Natural killer cell treated with Interleukin-12 subunit alpha and Interleukin-12 subunit beta and Interleukin-15 and Interleukin-18, amount 100 ng/mL, for 72 hours (primary cell): ENCODE data around the gene MEI4. TPM values are rescaled to one million over a fixed set of nuclear protein-coding genes. Genes with fewer than 3 reads are reported as not detected.

ENCODE experiments used
- ATAC-seq, 2 donors: fragments of 150-1000 bp; cut with Tn5 transposase in 1 of 2; sonication (Bioruptor Pico), chemical (Tn5 transposase) in 1 of 2; 2 replicates each; pipeline ENCODE4 v1.10.0; 2021
- DNase-seq: peaks from one replicate; pipeline ENCODE4 v3.0.0; 2022; ENCODE audit warnings: low spot score
- H3K27ac Mint-ChIP-seq, 2 donors: 1 replicate in 1 of 2; 2 replicates in 1 of 2; pipeline ENCODE4 v1.8.0; 2022; ENCODE audit warnings: mixed read lengths in 2 of 2, mild to moderate bottlenecking in 1 of 2, moderate library complexity in 1 of 2
- H3K27me3 Mint-ChIP-seq, 2 donors: 1 replicate in 1 of 2; 2 replicates in 1 of 2; pipeline ENCODE4 v1.8.0; 2022; ENCODE audit warnings: mixed read lengths in 2 of 2
- H3K36me3 Mint-ChIP-seq: one replicate; pipeline ENCODE4 v1.8.0; 2022; ENCODE audit warnings: mixed read lengths
- H3K4me1 Mint-ChIP-seq, 2 donors: 1 replicate in 1 of 2; 2 replicates in 1 of 2; pipeline ENCODE4 v1.8.0; 2022; ENCODE audit warnings: low read depth in 2 of 2, mixed read lengths in 2 of 2, mild to moderate bottlenecking in 1 of 2
- H3K4me3 Mint-ChIP-seq: one replicate; pipeline ENCODE4 v1.8.0; 2022; ENCODE audit warnings: mixed read lengths
- H3K9me3 Mint-ChIP-seq: 2 replicates; pipeline ENCODE4 v1.8.0; 2022; ENCODE audit warnings: mixed read lengths
- total RNA-seq, 2 donors: library from RNA; stranded (reverse); gene quantifications; one replicate each; pipeline ENCODE4 v1.2.3, GENCODE V29; 2022

MEI4 gene
- total RNA-seq, 2 donors from 2014 or later: not detected

GRCh38 chr6:77876300-77876699 lies 223.5 kb downstream of the MEI4 start:
- no peak overlapping the region for H3K27ac Mint-ChIP-seq
- no peak overlapping the region for H3K4me3 Mint-ChIP-seq
- H3K27me3 Mint-ChIP-seq: no peaks in the 10 kb centered on the region
- DNase-seq (no peak), ATAC-seq (no peak)
- peaks cover 4% of the 10 kb centered on the region for H3K9me3 Mint-ChIP-seq
- no peaks in the 10 kb centered on the region for H3K36me3 Mint-ChIP-seq
- H3K4me1 Mint-ChIP-seq: no peaks in the 10 kb centered on the region

DNA sequence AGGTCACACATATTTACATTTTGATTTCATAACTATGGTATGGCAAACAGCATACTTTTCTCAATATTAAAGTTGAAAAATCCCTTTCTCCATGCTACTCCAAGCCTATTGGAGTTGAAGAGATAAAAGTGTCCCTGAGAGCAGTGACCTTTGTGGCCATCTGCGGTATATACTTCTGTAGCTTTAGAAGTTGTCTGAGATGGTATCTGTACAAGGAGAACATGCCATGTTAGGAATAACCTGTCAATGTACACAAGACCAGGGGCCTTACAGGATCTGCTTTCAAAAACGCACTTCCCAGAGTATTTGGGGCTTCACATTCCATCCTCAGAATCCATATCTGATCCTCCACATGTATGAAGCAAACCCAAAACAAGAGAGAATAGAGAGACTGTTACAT lies 226.7 kb downstream of the MEI4 start:
- ATAC-seq: no peak
- DNase-seq: no peak
- Mint-ChIP-seq H3K4me3 (no peak overlapping the region), H3K27me3 (no peaks in the 10 kb centered on the region), H3K27ac (no peak overlapping the region), H3K36me3 (no peaks in the 10 kb centered on the region), H3K9me3 (peaks cover 11% of the 10 kb centered on the region), H3K4me1 (no peaks in the 10 kb centered on the region)

GRCh38 chr6:77880501-77880900 lies 227.7 kb downstream of the MEI4 start:
- ATAC-seq: no peak
- no peaks in the 10 kb centered on the region for H3K36me3 Mint-ChIP-seq
- H3K27me3 Mint-ChIP-seq: no peaks in the 10 kb centered on the region
- no peaks in the 10 kb centered on the region for H3K4me1 Mint-ChIP-seq
- no peak for DNase-seq
- H3K9me3 Mint-ChIP-seq: peaks cover 6% of the 10 kb centered on the region
- H3K27ac Mint-ChIP-seq: no peak overlapping the region
- H3K4me3 Mint-ChIP-seq: no peak overlapping the region

DNA sequence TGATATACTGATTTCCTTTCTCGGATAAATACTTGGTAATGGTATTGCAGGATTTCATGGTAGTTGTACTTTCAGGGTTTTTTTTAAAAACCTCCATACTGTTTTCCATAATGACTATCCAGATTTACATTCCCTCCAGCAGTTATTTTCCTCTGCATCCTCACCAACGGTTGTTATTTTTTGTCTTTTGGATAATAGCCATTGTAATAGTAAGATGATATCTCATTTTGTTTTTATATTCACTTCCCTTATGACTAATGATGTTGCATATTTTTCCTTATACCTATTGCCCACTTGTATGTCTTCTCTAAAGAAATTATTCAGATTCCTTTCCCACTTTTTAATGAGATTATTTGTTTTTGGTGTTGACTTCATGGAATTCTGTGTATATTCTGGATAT lies 231.0 kb downstream of the MEI4 start:
- DNase-seq (no peak), ATAC-seq (no peak)
- Mint-ChIP-seq H3K27ac (no peak overlapping the region), H3K27me3 (no peaks in the 10 kb centered on the region), H3K36me3 (peaks cover 6% of the 10 kb centered on the region), H3K4me3 (no peak overlapping the region), H3K9me3 (peaks cover 13% of the 10 kb centered on the region), H3K4me1 (no peaks in the 10 kb centered on the region)

DNA sequence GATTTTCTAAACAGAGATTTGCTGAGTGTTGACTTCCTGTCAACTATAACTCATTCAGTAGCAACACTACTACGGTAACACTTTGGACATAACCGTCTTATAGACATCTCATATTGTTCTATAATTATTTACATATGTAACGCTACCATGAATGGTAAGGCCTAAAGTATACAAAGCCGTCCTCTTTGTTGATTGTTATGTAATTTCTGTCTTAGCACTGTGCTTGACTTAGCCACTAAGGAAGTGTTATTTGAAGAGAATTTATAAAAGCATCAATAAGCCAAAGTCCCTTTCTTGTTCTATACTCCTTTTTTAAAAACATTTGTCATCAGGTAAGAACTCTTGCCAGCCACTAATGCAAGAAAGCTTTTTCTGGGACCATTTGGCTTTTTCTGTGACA lies 240.6 kb downstream of the MEI4 start:
- peaks cover 8% of the 10 kb centered on the region for H3K9me3 Mint-ChIP-seq
- H3K27ac Mint-ChIP-seq: no peak overlapping the region
- no peak for DNase-seq
- no peak for ATAC-seq
- no peaks in the 10 kb centered on the region for H3K4me1 Mint-ChIP-seq
- no peak overlapping the region for H3K4me3 Mint-ChIP-seq
- H3K27me3 Mint-ChIP-seq: no peaks in the 10 kb centered on the region
- peaks cover 8% of the 10 kb centered on the region for H3K36me3 Mint-ChIP-seq

DNA sequence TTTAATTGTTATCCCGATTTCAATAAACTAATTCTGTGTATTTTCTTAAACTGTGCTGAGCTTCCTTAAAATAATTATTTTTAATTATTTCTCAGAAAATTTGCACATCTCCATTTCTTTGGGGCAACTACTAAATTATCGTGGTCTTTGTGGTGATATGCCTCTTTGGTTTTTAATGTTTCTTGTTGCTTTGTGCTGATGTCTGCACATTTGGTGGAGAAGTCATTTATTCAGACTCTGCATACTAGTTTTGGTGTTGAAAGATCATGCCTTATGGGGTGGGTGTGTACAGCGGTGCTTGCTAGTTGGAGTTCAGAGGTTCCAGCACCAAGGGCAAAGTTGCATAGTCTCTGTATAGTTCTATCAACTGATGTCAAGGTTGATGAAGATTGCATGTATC lies 253.2 kb downstream of the MEI4 start:
- H3K36me3 Mint-ChIP-seq: peaks cover 5% of the 10 kb centered on the region
- H3K4me3 Mint-ChIP-seq: no peak overlapping the region
- DNase-seq: no peak
- no peak for ATAC-seq
- H3K4me1 Mint-ChIP-seq: no peaks in the 10 kb centered on the region
- H3K27me3 Mint-ChIP-seq: no peaks in the 10 kb centered on the region
- peaks cover 25% of the 10 kb centered on the region for H3K9me3 Mint-ChIP-seq
- H3K27ac Mint-ChIP-seq: no peak overlapping the region

GRCh38 chr6:77910826-77911225 lies 258.0 kb downstream of the MEI4 start:
- peaks cover 27% of the 10 kb centered on the region for H3K9me3 Mint-ChIP-seq

DNA sequence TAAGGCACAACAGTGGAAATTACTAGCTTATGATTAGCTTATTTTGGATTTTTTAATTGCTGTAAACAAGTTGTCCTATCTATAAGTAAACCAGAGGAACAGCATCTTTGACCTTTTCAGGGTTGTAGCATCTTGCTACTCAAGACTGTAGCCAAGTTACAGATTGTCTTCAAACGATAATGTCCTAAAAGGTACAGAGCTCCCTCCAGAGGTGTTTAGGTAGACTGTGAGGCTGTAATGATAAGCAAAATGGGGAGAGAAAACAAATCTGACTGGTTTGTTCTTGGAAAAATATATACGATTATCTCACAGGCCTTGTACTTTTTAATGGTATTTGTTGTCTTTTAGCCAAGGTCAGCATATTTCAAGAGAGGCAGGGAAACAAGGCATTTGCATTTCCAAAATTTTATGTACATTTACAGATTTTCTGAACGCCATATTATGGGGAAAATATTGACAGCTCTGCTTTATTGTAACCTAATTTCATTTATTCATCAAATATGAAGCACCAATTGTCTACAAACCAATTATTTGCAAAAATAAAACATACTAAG lies 273.4 kb downstream of the MEI4 start:
- no peak overlapping the region for H3K27ac Mint-ChIP-seq
- H3K4me3 Mint-ChIP-seq: no peak overlapping the region
- DNase-seq (no peak), ATAC-seq (no peak)
- no peaks in the 10 kb centered on the region for H3K36me3 Mint-ChIP-seq
- no peaks in the 10 kb centered on the region for H3K4me1 Mint-ChIP-seq
- H3K27me3 Mint-ChIP-seq: no peaks in the 10 kb centered on the region
- H3K9me3 Mint-ChIP-seq: peaks cover 14% of the 10 kb centered on the region

More at GRCh38 chr6:77910826-77911225, 258.0 kb downstream of the MEI4 start:
- H3K4me3 Mint-ChIP-seq: no peak overlapping the region
- ATAC-seq: no peak
- no peak for DNase-seq
- no peaks in the 10 kb centered on the region for H3K4me1 Mint-ChIP-seq
- no peak overlapping the region for H3K27ac Mint-ChIP-seq
- peaks cover 14% of the 10 kb centered on the region for H3K36me3 Mint-ChIP-seq
- no peaks in the 10 kb centered on the region for H3K27me3 Mint-ChIP-seq

DNA sequence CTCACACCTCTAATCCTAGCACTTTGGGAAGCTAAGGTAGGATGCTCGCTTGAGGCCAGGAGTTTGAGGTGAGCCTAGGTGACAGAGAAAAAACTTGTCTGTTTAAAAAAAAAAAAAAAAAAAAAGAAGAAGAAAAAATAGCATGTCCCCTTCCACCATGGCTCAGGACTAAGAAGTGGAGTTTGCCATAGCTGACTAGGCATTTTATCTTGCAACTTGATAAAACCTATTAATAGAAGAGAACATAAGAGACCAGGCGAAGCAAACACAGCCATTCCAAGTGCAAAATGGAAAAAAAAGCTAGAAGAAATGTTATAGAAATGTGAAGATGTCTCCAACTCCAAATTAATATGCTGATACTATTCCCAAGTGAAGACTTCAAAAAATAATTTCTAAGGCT lies 277.5 kb downstream of the MEI4 start:
- Mint-ChIP-seq H3K27ac (no peak overlapping the region), H3K9me3 (peaks cover 16% of the 10 kb centered on the region), H3K4me1 (no peaks in the 10 kb centered on the region), H3K27me3 (no peaks in the 10 kb centered on the region), H3K4me3 (no peak overlapping the region), H3K36me3 (no peaks in the 10 kb centered on the region)
- ATAC-seq: no peak
- no peak for DNase-seq

GRCh38 chr6:77930952-77931351 lies 278.1 kb downstream of the MEI4 start:
- DNase-seq: no peak
- Mint-ChIP-seq H3K36me3 (no peaks in the 10 kb centered on the region), H3K4me3 (no peak overlapping the region), H3K4me1 (no peaks in the 10 kb centered on the region), H3K27me3 (no peaks in the 10 kb centered on the region), H3K27ac (no peak overlapping the region), H3K9me3 (peaks cover 14% of the 10 kb centered on the region)
- no peak for ATAC-seq

DNA sequence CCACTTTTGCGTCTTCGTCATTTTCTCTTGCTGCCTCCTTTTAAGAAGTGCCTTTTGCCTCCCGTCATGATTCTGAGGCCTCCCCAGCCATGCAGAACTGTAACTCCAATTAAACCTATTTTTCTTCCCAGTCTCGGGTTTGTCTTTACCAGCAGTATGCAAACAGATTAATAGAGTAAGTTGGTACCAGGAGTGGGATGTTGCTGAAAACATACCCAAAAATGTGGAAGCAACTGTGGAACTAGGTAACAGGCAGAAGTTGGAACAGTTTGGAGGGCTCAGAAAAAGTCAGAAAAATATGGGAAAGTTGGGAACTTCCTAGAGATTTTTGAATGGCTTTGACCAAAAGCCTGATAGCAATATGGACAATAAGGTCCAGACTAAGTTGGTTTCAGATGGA lies 309.2 kb downstream of the MEI4 start:
- ATAC-seq (no peak), DNase-seq (no peak)
- Mint-ChIP-seq H3K27ac (no peak overlapping the region), H3K36me3 (peaks cover 18% of the 10 kb centered on the region), H3K27me3 (no peaks in the 10 kb centered on the region), H3K9me3 (peaks cover 32% of the 10 kb centered on the region), H3K4me3 (no peak overlapping the region), H3K4me1 (no peaks in the 10 kb centered on the region)

GRCh38 chr6:77965449-77965848 lies 312.6 kb downstream of the MEI4 start:
- no peaks in the 10 kb centered on the region for H3K4me1 Mint-ChIP-seq
- no peak overlapping the region for H3K27ac Mint-ChIP-seq
- peaks cover 18% of the 10 kb centered on the region for H3K36me3 Mint-ChIP-seq
- peaks cover 24% of the 10 kb centered on the region for H3K9me3 Mint-ChIP-seq
- H3K27me3 Mint-ChIP-seq: no peaks in the 10 kb centered on the region
- ATAC-seq (no peak), DNase-seq (no peak)
- H3K4me3 Mint-ChIP-seq: no peak overlapping the region

DNA sequence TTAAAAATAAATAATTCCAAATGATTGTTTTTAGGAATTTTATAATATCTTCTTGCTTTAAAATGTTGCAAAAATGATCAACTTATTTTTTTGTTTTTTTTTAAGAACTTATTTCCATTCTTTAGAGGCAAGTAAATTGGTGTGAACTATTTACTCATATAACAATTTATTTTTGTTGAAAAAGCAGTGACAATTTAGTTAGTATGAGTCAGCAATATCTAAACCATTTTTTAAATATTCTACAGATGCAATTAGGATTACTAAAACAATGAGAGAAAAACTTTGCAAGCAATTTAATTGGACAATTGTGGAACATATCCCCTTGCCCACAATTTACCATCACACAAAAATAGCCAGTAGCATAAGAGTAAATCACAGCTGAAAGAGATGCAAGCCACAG lies 319.5 kb downstream of the MEI4 start:
- H3K9me3 Mint-ChIP-seq: peaks cover 7% of the 10 kb centered on the region
- no peak overlapping the region for H3K27ac Mint-ChIP-seq
- H3K36me3 Mint-ChIP-seq: peaks cover 4% of the 10 kb centered on the region
- no peaks in the 10 kb centered on the region for H3K4me1 Mint-ChIP-seq
- ATAC-seq (no peak), DNase-seq (no peak)
- no peak overlapping the region for H3K4me3 Mint-ChIP-seq
- H3K27me3 Mint-ChIP-seq: no peaks in the 10 kb centered on the region
